HCT116 (cell line): ENCODE measurements around the gene APOOL. TPM values are rescaled to one million over a fixed set of nuclear protein-coding genes. Genes with fewer than 3 reads are reported as not detected.

Source experiments
- ATAC-seq: fragments of 200-7000 bp; cut with Tn5 transposase; 2 replicates; pipeline ENCODE4 v1.9.1; 2020; ENCODE audit warnings: mild to moderate bottlenecking, moderate library complexity
- BruUV-seq: library from RNA; stranded (reverse); fragments of 400-500 nt; replicated peaks from 2 replicates; lab custom pipeline; 2021; lab: Mats Ljungman, UMichigan
- CTCF ChIA-PET: fragments of 300-600 bp; sonication (Branson Sonifier 250); formaldehyde crosslinking; loops from one replicate; lab custom pipeline; 2021; ENCODE audit warnings: antibody characterized with exemption; lab: Charles Lee
- POLR2A ChIA-PET: fragments of 300-600, 350-600 bp; sonication (Branson Sonifier 250); formaldehyde crosslinking; loops from one replicate; lab custom pipeline; 2021; ENCODE audit warnings: antibody characterized with exemption; lab: Charles Lee
- RAD21 ChIA-PET, 2 experiments: fragments of 300-600 bp; sonication (Branson Sonifier 250); formaldehyde crosslinking; loops; one replicate each; lab custom pipeline; 2023; ENCODE audit warnings: low total read pairs in 2 of 2; ENCODE audit not compliant: uncharacterized antibody in 2 of 2, unreplicated experiment in 2 of 2, low non-redundant PET in 1 of 2; lab: Charles Lee
- DNase-seq: peaks from one replicate; pipeline ENCODE4 v3.0.0-alpha.2; 2010; ENCODE audit warnings: low read depth, low spot score
- H2AFZ ChIP-seq: fragments of 200-600 bp; shearing (Covaris generic), sonication (generic); 2 replicates; pipeline ENCODE4 v1.6.1; 2017; ENCODE audit warnings: low read depth, mixed run types, mixed read lengths, antibody characterized with exemption, low read length; ENCODE audit not compliant: poor library complexity, severe bottlenecking
- H3K27ac ChIP-seq: 2 replicates; pipeline ENCODE4 v1.5.1; 2012; ENCODE audit warnings: low read depth, low read length
- H3K27me3 ChIP-seq: fragments of 200-600 bp; sonication (generic); 2 replicates; pipeline ENCODE4 v1.6.1; 2016; ENCODE audit warnings: mixed run types, low read length, mixed read lengths; ENCODE audit not compliant: insufficient read depth
- H3K36me3 ChIP-seq, 2 experiments: fragments of 200-500 bp in 1 of 2; fragments of 200-600 bp in 1 of 2; sonication (Bioruptor generic) in 1 of 2; sonication (generic) in 1 of 2; 2 replicates each; pipeline versions ENCODE4 v1.5.1 to v1.6.1; 2014 to 2016; ENCODE audit warnings: low read length in 2 of 2, inconsistent platforms in 1 of 2, mixed read lengths in 1 of 2, mixed run types in 1 of 2; ENCODE audit not compliant: insufficient read depth in 2 of 2, control insufficient read depth in 1 of 2
- H3K4me1 ChIP-seq, 2 experiments: fragments of 200-600 bp in 1 of 2; sonication (generic) in 1 of 2; 2 replicates each; pipeline versions ENCODE4 v1.5.1 to v1.6.1; 2012 to 2017; ENCODE audit warnings: low read length in 2 of 2, inconsistent platforms in 1 of 2, mild to moderate bottlenecking in 1 of 2, mixed read lengths in 1 of 2, mixed run types in 1 of 2, moderate library complexity in 1 of 2; ENCODE audit not compliant: insufficient read depth in 2 of 2, control insufficient read depth in 1 of 2
- H3K4me2 ChIP-seq: fragments of 200-600 bp; sonication (generic); 2 replicates; pipeline ENCODE4 v1.6.1; 2017; ENCODE audit warnings: mixed run types, low read length, mixed read lengths
- H3K4me3 ChIP-seq, 2 experiments: fragments of 200-600 bp in 1 of 2; sonication (generic) in 1 of 2; replicated peaks in 1 of 2; 2 replicates each; pipeline ENCODE4 v1.5.1; 2011 to 2016; ENCODE audit warnings: low read length in 2 of 2, control low read depth in 1 of 2, low read depth in 1 of 2, mild to moderate bottlenecking in 1 of 2, mixed read lengths in 1 of 2, mixed run types in 1 of 2
- H3K79me2 ChIP-seq: fragments of 200-600 bp; sonication (generic); 2 replicates; pipeline ENCODE4 v1.6.1; 2017; ENCODE audit warnings: mild to moderate bottlenecking, mixed run types, low read length, moderate library complexity, mixed read lengths; ENCODE audit not compliant: insufficient read depth
- H3K9ac ChIP-seq: fragments of 200-600 bp; sonication (generic); 2 replicates; pipeline ENCODE4 v1.6.1; 2016; ENCODE audit warnings: low read length, mixed read lengths
- H3K9me2 ChIP-seq: fragments of 200-600 bp; sonication (generic), shearing (Covaris generic); 2 replicates; pipeline ENCODE4 v1.6.1; 2017; ENCODE audit warnings: mixed run types, mild to moderate bottlenecking, moderate library complexity; ENCODE audit not compliant: insufficient read depth
- H3K9me3 ChIP-seq, 2 experiments: fragments of 200-500 bp in 1 of 2; fragments of 200-600 bp in 1 of 2; sonication (Bioruptor generic) in 1 of 2; sonication (generic) in 1 of 2; 2 replicates each; pipeline ENCODE4 v1.6.1; 2014 to 2017; ENCODE audit warnings: low read length in 2 of 2, mixed read lengths in 2 of 2, inconsistent platforms in 1 of 2, low read depth in 1 of 2, mild to moderate bottlenecking in 1 of 2, mixed run types in 1 of 2, moderate library complexity in 1 of 2; ENCODE audit not compliant: control insufficient read depth in 1 of 2, insufficient read depth in 1 of 2
- H4K20me1 ChIP-seq: fragments of 200-600 bp; sonication (generic), shearing (Covaris generic); 2 replicates; pipeline ENCODE4 v1.6.1; 2017; ENCODE audit warnings: mixed run types, mild to moderate bottlenecking, moderate library complexity; ENCODE audit not compliant: insufficient read depth
- ATF3 ChIP-seq: IDR thresholded peaks from 2 replicates; pipeline ENCODE4 v1.6.1; 2012
- CBX3 ChIP-seq: IDR thresholded peaks from 2 replicates; pipeline ENCODE4 v1.6.1; 2012; ENCODE audit warnings: low read depth
- CEBPB ChIP-seq: IDR thresholded peaks from 2 replicates; pipeline ENCODE4 v1.6.1; 2012; ENCODE audit warnings: low read depth
- EGR1 ChIP-seq: IDR thresholded peaks from 2 replicates; pipeline ENCODE4 v1.6.1; 2012; ENCODE audit warnings: low read depth
- ELF1 ChIP-seq: IDR thresholded peaks from 2 replicates; pipeline ENCODE4 v1.6.1; 2012; ENCODE audit warnings: low read depth, borderline replicate concordance
- FOSL1 ChIP-seq: IDR thresholded peaks from 2 replicates; pipeline ENCODE4 v1.6.1; 2012; ENCODE audit warnings: low read depth
- POLR2AphosphoS5 ChIP-seq: IDR thresholded peaks from 2 replicates; pipeline ENCODE4 v1.6.1; 2011; ENCODE audit warnings: mild to moderate bottlenecking, low read depth, low read length, moderate library complexity
- RAD21 ChIP-seq: IDR thresholded peaks from 2 replicates; pipeline ENCODE4 v1.6.1; 2012; ENCODE audit warnings: low read depth, mild to moderate bottlenecking
- REST ChIP-seq: IDR thresholded peaks from 2 replicates; pipeline ENCODE4 v1.6.1; 2012; ENCODE audit warnings: low read depth
- SRF ChIP-seq: IDR thresholded peaks from 2 replicates; pipeline ENCODE4 v1.6.1; 2012; ENCODE audit warnings: low read depth
- TCF7L2 ChIP-seq: IDR thresholded peaks from 2 replicates; pipeline ENCODE4 v1.7.0; 2011; ENCODE audit warnings: borderline replicate concordance, inconsistent platforms; ENCODE audit not compliant: insufficient read depth, insufficient read length; ENCODE audit errors: extremely low read depth
- YY1 ChIP-seq: IDR thresholded peaks from 2 replicates; pipeline ENCODE4 v1.6.1; 2011; ENCODE audit warnings: low read length, low read depth, moderate library complexity, mild to moderate bottlenecking; ENCODE audit not compliant: insufficient replicate concordance; ENCODE audit errors: extremely low read depth
- ZBTB33 ChIP-seq: IDR thresholded peaks from 2 replicates; pipeline ENCODE4 v1.6.1; 2011; ENCODE audit warnings: mild to moderate bottlenecking, low read length, moderate library complexity; ENCODE audit not compliant: insufficient replicate concordance; ENCODE audit errors: extremely low read depth
- ZFX ChIP-seq: fragments of 450-650 bp; IDR thresholded peaks from 2 replicates; pipeline ENCODE4 v1.6.1; 2017
- ZNF274 ChIP-seq: fragments of 200-500 bp; sonication (Bioruptor generic); IDR thresholded peaks from 2 replicates; pipeline ENCODE4 v1.6.1; 2014; ENCODE audit warnings: mild to moderate bottlenecking, low read depth, low read length, inconsistent platforms
- intact Hi-C: fragments of 100-400 bp; cut with micrococcal nuclease; formaldehyde crosslinking; loops from 2 replicates; pipeline ENCODE4 v1.10.0; 2022
- total RNA-seq: library from RNA; stranded (reverse); gene quantifications from one replicate; pipeline ENCODE4 v1.2.1, GENCODE V29; 2021; ENCODE audit not compliant: unreplicated experiment

The APOOL gene
- total RNA-seq, 1 experiment from 2014 or later = 24.5 TPM

DNA sequence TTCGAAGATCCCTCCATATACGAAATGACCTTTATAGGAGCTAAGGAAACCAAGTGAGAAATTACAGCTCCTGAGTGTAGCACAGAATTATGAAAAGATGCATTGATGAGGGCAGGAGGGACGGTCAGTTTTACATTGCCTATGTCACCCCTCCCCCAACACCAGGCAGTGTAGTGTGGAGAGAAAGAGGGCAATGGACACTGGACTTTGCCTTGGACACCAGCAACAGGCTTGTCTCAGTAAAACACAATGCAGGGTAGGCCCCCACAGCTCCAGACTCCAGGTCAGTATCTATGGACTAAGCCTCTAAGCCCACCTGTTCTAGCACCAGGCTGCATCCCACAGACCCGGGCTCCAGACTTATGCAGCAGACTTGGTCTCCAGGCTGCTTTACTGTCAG, 16.5 kb downstream of the APOOL start:
- TF ChIP-seq EGR1 (no peak), TCF7L2 (no peak), ZNF274 (no peak), REST (no peak), YY1 (no peak), ELF1 (no peak), CEBPB (no peak), SRF (no peak), ATF3 (no peak), CBX3 (no peak), ZBTB33 (no peak), RAD21 (no peak), FOSL1 (no peak), ZFX (no peak), POLR2AphosphoS5 (no peak)
- DNase-seq (no peak), ATAC-seq (no peak)
- no peak overlapping the region for H3K4me2 ChIP-seq
- H3K9ac ChIP-seq = no peak overlapping the region
- H3K27me3 ChIP-seq = no peaks in the 10 kb centered on the region
- H4K20me1 ChIP-seq = no peaks in the 10 kb centered on the region
- no peaks in the 10 kb centered on the region for H3K36me3 ChIP-seq
- ChIA-PET POLR2A (no interaction called here), RAD21 (no interaction called here), CTCF (no interaction called here)
- intact Hi-C loops = no loop called here
- peaks cover 6% of the 10 kb centered on the region for H3K79me2 ChIP-seq
- H2AFZ ChIP-seq = no peak overlapping the region
- H3K4me1 ChIP-seq = no peaks in the 10 kb centered on the region
- no peaks in the 10 kb centered on the region for H3K9me2 ChIP-seq
- H3K27ac ChIP-seq = no peak overlapping the region
- no peaks in the 10 kb centered on the region for H3K9me3 ChIP-seq
- no TSS peak for BruUV-seq
- no peak overlapping the region for H3K4me3 ChIP-seq
